RKO (cell line): Measurements from ENCODE around the gene ACO1.
A peak's percentile ranks its signal among the peaks of the same experiment; 100 is the strongest.
"Not testable (repeated sequence)": the region's sequence is repeated elsewhere in the genome, so short reads cannot be mapped to it uniquely, and the experiment has no call there.

Experiments used
- DNase-seq: peaks from one replicate; pipeline ENCODE4 v3.0.0-alpha.2; 2016; ENCODE audit warnings: low spot score

ACO1 gene

DNA sequence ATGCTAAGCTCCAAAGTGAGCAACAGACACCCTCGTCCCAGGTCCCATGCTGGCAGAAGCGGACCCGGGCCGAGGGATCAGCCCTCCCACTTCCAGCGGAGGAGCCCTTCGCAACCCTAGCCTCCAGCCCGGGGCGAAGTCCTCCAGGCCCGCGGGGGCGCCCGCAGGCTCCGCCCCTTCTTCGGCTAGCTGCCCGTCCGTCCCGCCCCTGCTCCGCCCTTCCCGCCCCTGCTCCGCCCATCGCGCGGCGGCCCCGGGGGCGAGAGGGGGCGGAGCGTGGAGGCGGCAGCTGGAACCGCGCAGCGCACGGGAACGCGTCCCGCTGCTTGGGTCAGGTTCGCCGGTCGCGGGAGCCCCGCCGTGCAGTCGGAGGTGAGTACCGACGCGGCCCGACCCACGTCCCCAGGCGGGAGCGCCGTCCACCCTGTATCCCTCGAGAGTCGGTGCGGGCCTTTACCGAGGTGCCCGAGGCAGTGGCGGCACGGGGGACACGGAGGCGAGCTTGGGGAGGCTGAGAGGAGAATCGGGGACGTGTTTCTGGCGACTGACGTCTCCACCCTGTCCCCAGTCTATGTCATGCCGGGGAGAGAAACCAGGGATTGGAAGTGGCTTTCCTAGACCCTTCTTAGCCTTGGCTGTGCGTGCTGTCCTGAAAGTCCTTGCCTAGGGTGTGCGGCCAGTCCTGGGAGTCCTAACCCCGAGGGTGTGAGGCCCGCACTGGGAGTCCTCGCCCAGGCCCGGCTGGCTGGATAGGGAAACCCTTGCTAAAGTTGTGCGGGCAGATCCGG lies at the start of gene ACO1:
TSS of gene ACO1 (plus strand) at position 280 of the 788 bp plus-strand sequence. CDS start 20,864 bp downstream, outside the sequence.
- DNase-seq: peak; percentile 87

DNA sequence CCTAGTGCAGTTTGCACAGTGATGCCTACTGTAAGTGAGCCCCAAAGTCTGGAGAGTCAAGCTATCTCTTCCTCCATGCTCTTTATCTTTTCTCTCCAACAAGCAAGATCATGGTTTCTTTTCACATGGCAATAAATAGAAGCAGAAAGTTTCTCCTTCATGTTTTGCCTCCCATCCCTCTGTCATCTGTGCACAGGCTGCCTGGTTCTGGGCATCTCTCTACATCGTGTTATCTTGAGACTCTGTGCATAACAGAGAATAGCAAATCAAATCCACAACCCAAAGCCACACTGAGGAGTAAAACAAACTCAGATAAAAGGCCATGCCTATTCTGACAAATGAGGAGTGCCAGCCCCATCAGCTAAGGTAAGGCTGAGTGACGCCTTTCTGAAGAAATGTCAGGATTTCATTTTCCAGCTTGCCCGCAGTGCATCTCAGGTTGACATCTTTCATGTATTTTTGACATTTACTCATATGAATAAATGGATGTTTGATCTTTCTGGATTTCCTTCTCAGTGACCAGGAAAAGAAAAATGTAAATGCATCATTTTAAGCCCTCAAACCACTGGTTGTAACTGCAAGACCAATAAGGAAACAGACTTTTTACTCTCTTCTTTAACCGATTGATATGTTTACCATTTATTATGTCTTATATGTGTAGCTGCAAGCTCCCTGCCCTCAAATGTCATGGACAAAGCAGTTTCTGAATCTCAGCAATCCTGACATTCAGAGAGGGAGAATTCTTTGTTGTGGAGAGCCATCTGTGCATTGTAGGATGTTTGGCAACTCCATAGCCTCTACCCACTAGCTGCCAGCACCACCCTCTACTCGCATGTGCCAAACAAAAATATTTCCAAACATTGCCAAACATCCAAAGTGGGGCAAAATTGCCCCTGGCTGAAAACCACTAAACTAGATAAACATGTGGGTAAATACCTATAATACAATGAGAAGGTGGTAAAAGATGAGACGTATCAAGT lies 49.2 kb upstream of the ACO1 start:
- DNase-seq: no peak

DNA sequence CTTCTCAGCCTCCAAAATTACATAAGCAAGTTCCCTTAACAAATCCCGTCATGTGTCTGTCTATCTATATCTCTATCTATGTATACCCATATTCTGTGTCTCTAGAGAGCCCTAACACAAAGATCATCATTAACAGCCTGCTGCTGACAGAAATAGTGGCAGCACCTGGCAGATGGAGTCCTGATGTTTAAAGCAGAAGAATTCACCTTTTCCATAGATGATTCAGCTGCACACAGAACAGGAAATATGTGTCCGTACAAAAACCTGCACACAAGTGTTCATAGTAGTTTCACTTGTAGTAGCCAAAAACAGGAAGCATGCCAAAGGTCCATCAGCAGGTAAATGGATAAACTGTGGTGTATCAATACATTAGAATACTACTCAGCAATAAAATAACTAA lies 45.0 kb upstream of the ACO1 start:
- no peak for DNase-seq

DNA sequence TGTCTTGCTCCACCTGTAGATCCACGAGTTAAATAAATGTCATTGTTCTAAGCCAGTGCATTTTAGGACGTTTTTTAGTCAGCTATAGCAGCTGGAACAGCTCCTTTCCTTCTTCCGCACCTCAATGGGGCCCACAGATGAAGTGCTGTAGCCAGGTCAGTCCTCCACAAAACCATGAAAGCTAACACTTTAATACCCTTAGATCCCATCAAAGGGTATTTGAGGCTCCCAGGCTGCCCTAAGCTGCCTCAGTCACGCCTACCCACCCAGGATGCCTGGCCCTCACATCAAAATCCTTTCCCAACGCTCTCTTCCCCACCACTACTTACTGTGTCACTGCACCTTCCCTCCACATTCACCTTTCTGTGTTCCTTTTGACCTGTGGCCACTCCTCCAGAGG lies 44.1 kb upstream of the ACO1 start:
- DNase-seq: no peak

DNA sequence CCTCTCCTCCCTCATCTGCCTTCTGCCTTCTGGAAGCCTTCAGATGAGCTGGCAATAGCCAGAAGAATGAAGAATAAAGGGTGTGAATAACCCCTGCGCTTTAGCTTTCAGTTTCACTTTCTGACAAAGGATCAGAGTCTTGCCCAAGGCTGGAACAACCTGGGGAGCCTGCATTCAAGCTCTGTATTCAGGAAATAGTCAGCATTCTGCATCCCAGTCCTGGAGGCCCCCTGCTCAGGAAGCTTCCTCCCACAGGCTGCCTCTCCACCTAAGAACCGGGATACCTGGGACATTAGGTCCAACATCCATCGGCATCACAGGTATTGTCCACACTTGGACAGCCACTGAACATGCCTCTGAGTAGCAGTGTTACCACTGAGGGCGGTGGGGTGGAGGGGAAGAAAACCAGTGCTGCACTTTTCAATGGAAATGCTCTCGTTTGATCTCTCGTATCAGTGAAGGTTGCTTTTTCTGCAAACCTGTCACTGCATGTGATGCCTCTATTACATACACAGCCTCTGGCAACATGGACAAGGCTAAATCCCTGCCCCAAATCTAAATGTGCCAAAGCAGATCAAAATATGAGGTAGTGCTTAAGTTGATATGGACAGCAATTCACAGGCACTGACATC lies 39.8 kb upstream of the ACO1 start:
- DNase-seq: no peak

DNA sequence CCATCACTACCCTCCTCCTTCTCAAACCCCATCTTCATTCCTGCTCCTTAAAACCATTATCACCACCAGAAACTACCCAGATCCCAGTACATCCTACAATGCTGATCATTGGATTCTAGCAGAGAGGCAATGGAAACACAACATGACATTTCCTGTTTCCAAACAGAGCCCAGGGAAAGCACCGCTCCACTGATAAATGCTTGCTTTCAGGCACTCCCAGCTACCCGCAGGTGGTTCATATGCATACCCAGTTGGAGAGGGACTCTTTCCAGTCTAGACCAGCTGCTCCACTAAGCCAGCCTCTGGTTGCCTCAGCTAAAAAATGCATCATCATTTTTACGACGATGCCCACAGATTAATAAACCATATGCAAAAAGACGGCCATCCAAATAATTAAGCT lies 39.2 kb upstream of the ACO1 start:
- no peak for DNase-seq

DNA sequence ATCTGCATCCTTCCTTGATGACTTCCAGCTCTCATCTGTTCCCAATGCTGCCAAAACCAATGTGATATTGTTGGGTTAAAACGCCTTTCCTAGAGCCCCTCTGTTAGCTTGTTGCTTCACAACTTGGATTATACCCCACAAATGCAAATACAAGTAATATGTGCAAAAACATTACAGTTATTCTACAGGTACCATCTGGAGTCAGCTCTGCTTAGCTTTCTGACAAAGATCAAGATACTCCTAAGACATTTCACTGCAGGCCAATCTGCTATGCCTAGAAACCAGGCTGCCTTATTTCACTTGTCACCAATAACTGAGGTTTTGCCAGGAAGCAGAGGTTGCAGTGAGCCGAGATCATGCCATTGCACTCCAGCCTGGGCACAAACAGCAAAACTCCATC lies 36.9 kb upstream of the ACO1 start:
- no peak for DNase-seq

DNA sequence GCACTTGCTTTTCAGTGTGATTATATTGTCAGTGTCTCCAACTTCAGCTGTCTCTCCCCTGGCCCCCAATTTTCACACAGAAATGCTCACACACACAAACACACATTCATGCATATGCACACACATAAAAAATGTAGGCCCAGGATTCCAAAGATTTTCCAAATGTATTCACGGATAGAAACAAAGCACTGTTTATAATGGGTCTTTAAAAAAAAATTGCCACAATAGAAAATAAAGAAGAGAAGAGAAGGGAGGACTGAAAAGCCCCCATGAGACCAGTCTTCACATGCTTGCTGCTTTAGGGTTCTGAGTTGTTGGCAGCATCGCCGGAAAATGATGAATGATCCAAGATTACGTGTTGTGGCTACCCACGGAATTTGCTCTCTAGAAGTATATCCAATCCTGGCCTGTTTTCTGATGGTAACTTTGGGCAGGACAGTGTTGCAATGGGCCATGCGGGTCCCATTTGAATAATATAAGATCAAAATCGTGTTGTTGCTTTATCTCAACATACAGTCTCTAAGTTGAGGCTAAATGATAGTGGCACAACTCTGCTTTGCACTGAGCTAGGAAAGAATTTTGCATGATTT lies 36.2 kb upstream of the ACO1 start:
- no peak for DNase-seq

DNA sequence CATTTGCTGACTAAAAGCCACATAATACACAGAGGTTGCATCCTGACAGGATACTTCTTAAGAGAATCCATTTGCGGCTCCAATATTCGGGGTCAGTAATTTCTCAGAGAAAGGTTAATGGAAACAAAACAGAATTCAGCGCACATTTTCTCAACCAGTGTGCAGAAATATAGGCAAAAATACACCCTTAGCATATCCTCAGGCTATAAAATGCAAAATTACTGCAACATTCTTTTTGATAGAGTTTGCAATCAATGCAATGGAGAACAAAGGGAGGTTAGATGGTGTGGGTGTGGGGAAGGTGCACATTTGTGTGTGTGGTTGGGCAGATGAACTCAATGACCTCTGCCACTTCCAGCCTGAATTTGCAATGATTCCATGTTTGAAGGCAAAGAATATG lies 35.4 kb upstream of the ACO1 start:
- no peak for DNase-seq

DNA sequence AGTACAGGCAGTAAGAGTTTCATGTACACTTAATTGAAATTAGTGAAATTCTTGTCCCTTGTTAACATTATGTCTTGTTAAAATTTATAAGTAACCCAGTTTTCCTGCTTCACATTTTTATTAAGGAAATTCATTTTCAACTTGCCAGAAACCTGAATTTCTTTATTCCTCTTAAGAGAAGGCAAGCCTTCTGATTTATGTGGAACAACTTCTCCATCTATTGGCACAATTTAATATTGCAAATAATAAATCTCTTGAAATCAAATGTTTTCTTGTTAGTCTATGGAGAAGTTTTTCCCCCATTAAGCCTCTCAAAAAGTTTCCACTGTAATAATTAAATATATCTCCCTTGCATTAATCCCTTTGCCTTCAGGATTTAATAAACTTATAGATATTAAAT lies 33.8 kb upstream of the ACO1 start:
- DNase-seq: peak; percentile 59

DNA sequence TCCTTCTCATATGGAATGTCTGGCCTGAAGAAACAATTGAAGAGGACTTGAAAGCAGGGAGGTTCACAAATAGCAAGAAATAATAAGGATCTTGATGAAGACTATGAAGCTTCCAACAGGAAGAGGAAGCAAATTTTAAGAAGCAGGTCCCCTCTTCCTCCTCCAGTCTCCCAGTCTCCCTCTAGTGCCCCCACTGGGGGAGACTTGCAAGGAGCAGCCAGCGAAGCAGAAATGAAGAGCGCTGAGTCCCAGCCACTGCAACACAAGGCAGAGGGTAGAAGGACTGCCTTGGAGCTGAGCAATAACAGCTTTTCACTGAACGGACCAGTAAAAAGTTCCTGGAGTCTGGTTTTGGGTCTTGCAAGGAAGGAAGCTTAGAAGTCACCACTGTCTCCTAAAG lies 32.6 kb upstream of the ACO1 start:
- peak; percentile 34 for DNase-seq

DNA sequence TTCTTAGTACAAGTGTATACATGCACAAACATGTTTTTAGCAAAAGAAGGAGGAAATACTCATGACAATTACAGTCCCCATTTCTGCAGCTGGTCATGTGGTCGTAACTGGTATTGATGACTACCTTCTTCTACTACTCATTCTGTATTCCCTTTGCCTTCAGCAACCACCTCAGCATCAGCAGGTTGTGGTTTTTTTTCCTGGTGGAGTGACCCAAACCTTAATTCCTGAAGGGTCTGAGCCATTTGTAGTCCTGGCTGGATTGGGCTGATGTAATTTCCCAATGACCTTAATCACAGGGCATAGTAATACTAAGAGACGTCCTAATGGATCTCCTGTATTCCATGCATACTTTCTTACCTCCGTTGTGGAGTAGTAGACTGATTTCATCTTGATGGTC lies 31.0 kb upstream of the ACO1 start:
- DNase-seq: not testable (repeated sequence)

DNA sequence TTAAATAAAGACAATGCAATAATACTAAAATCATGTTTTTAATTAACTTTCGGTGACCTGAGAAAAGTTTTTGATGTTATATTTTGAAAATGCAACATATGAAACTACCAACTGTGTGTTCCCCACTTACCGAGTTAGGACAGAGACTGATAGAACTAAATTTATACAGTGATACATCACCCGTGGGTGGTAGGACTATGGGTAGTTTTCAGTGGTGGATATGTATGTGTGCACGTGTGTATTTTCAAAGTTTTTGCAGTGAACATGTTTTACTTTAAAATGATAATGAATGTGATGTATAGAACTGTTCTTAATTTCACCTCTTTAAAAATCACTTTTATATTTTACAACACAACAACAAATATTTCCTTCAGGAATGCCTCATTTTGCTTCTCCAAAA lies 25.0 kb upstream of the ACO1 start:
- no peak for DNase-seq

DNA sequence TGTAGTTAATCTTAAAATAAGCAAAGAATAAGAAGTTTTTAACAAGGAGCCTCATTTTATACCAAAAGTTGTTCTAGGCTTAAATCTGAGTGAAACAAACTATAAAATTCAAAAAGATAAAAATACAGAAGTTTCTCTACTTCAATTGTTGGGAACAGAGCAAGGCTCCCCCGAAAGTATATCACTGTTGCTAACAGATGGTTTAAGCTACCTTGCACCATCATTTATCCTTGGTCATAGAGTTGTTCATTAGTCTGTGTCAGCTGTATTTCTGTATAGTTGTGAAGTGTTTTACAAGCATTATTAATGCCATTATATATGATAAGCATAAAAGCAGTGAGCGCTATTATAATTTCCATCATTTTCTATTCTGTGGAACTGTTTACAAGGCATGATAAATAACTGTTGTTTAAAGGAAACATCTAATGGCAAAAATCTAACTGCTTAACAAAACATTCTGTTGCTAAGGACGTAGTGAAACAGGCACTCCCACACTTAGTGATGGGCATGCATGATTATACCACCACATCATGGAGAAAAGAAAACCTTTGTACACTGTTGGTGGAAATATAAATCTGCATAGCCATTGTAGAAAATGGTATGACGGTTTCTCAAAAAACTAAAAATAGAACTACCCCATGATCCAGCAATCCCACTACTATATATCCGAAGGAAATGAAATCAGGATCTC lies 23.3 kb upstream of the ACO1 start:
- no peak for DNase-seq

DNA sequence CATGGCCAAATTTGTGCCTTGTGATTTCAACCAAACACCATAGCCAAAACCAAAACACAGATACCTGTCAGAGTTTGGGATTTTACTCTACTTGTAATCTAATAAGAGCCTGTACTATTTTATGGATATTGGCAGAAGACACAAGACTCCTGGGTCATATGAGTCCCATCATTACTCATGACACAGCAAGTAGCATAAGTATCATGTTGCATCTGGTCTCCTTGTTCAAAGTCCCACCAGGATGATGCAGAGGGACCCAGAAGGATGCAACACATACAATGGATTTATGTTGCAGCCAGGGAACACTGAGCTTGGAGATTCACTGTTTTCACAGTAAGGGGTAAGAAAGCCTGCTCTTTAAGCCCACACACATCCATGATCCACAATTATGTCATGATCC lies 13.2 kb upstream of the ACO1 start:
- no peak for DNase-seq

DNA sequence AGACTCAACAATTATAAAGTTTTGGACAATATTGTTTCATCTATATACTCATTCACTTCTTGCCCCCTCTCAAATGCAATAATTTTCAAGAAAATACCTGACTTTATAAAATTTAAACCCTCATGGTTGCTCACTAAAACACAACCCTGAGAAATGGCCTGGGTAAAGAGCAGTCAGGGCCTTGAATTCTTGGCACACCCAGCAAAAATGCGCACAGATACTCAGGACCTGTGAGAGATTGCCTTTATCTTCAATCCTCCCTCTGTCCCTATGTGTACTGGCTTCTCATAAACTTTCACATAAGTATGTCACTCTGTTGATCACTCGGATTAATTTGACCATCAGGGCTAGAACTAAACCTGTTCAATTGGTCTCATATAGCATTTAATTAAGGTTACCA lies 12.8 kb upstream of the ACO1 start:
- no peak for DNase-seq

DNA sequence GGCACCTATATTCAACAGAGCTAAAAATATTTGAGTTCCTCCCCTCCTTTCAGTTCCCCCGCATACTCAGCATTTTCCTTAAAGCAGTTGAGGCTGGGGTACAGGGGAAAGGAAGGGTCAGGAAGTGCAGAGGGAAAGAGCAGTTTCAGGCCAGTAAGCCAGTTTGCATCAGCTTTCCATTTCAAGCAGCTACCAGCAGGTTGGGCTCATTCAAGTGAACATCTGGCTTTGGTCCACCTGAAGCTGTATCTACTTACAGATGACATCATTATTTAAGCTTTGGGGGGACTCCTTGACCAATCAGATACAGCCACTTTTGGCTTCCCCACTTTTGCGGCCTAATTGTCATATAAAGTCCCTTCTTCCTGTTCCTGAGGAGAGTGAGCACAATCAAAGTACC lies 8.2 kb upstream of the ACO1 start:
- DNase-seq: no peak

DNA sequence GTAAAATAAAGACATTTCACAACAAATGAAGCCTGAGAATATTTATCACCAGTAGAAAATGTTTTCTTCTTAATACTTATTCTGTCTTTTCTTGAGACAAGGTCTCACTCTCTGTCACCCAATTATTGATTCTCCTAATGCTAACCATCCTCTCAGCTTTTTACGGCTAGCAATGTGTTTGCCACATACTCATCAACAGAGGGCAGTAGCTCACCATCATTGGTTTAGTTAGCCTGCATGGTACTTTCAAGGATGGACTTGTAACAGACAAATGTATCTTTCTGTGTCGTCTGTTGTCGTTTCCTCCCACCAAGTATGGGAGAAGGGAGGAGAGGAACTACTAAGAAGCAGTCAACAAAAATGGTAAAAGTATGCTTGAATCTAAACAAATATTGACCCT lies 5.9 kb upstream of the ACO1 start:
- peak; percentile 83 for DNase-seq

DNA sequence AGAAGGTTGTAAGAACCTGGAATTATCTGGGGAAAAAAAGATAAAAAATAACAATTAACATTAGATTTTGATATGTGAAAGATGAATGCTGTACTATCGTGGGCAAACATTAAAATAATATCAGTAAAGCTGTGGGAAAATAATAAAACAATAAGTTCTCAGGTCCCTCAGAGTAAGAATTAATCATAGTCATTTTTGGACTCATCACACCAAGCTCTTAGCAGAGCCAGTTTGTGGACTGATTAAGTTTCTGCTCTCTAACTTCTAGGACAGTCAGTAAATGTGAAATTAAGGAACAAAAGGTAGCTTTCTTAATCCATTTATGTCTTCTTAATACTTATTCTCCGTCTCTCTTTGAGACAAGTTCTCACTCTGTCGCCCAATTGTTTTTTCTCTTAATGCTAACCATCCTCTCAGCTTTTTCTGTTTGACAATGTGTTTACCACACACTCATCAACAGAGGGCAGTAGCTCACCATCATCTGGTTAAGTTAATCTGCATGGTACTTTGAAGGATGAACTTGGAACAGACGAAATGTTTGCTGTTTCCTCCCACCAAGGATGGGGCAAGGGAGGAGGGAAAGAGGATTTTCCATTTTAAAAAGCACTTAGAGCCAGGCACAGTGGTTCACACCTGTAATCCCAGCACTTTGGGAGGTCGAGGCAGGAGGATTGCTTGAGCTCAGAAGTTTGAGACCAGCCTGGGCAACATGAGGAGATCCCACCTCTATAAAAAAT lies 5.3 kb upstream of the ACO1 start:
- DNase-seq: peak; percentile 86

DNA sequence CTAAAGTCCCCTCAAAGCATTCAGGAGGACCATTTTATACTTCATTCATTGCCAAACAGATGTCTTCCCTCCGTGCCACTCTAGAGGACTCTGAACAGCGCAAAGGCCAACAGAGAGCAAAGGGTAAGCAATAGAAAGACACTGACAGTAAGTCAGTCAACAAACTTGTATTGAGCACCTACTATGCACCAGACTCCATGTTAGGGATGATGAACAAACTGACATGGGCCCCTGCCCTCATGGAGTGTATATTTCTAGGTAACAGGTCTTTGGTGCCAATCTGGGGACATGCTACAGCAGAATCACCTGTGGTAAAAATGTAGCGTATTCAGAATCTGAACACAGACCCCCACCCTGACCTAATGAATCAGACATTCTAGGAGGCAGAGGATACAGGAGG lies 3.5 kb upstream of the ACO1 start:
- no peak for DNase-seq
